ENCODE measurements around the gene HIPK1.
"Not testable (repeated sequence)": the region's sequence is repeated elsewhere in the genome, so short reads cannot be mapped to it uniquely, and the experiment has no call there.

The HIPK1 gene

DNA sequence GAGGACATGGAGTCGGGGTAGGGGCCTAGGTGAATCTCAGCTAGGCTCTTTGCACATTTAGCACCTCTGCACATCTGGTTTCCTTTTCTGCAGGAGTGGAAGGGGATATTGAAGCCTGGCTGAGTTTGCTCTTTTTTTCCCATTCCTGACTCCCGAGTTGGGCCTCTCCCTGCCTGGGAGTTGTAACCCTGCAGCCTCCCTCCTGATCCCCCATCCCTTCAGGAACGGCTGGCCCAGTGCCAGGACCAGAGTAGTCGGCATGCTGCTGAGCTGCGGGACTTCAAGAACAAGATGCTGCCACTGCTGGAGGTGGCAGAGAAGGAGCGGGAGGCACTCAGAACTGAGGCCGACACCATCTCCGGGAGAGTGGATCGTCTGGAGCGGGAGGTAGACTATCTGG, 51.0 kb downstream of the HIPK1 start:
- no peak overlapping the region for H3K4me3 ChIP-seq (ENCODE audit: low read depth, low read length)

DNA sequence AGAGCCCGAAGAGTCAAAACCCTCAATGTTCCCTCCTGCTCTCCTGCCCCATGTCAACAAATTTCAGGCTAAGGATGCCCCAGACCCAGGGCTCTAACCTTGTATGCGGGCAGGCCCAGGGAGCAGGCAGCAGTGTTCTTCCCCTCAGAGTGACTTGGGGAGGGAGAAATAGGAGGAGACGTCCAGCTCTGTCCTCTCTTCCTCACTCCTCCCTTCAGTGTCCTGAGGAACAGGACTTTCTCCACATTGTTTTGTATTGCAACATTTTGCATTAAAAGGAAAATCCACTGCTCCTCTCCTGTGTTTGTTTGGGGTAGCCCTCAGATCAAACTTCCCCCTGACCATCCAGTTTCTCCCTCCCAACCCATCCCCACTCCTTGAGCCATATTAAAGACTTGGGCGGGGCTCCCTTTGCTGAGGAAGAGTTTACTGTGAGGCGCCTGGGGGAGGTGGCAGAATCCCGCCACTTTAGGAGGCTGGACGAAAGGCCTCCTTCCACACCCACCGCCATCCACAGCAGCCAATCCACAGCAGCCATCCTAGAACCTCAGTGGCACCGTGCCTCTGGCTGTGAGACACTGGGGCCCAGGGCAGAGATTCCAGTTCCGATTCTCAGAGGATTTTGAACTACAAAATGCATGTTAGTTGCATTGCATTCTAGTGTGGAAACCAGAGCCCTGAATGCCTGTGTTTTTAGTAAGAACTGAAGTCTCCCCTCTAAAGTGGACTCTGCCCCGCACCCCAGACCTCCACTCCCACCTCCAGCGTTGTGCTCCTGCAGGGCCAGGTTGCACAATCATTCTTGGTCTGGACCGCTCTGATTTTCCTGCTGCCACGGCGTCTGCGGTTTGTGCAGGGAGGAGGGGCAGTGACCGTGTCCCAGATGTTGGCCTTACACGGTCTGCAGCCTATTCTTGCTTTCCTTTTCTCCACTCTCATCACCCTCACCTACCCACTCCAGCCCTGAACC, 53.1 kb downstream of the HIPK1 start:
- H3K4me3 ChIP-seq (ENCODE audit: low read depth, low read length) = no peak overlapping the region

DNA sequence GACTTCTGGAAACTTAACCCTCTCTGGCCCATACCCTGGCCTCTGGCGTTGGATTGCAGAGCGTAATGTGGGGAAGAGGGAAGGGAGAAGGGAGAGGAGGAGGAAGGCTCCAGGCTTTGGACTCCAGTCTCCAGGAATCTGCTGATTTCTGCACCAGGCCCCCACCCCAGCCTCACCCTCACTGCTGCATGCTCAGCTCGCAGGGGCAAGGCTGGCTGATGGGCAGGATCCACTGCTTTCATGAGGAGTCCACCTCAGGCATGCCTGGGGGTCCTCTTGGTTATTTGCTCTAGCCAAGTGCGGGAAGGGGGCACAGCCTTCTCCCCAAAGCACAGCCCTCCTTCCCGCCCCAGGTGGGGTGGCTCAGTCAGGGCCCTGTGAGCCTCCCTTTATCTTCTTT, 53.8 kb downstream of the HIPK1 start:
- H3K4me3 ChIP-seq (ENCODE audit: low read depth, low read length) = no peak overlapping the region

DNA sequence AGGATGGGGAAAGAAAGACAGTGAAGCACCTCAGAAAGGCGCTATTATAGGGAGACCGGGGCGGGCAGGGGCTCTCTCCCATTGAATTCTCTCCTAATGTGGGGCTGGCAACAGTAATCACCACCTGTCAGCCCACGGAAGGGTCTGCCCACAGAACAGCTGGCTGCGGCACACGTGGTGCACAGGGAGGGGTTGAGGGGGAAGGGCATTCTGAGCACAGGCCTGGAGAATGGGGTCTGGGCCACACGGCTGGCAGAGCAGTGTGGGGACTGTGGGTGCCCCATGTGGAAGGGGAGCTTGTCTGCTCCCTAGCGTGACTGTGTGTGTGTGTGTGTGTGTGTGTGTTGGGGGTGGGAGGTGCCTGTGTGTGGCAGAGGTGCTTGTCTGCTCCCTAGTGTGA, 54.3 kb downstream of the HIPK1 start:
- H3K4me3 ChIP-seq (ENCODE audit: low read depth, low read length) = no peak overlapping the region

DNA sequence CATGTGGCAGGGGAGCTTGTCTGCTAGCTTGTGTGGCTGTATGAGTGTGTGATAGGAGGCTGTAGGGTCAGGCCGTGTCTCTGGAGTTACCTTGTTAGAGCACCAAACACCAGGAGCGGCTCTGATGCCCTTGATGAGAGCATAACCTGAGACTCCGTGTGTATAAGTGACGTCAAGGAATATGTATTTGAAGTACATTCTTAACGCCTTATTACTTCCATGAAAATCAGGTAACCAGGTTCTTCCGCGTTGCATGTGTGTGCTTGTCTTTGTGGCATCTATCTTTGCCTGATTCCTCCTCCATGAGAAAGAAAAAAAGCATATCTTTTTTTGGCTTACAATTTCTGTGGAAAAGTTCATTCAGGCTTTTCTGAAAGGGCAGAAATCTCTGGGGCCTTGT, 54.7 kb downstream of the HIPK1 start:
- H3K4me3 ChIP-seq (ENCODE audit: low read depth, low read length) = no peak overlapping the region

DNA sequence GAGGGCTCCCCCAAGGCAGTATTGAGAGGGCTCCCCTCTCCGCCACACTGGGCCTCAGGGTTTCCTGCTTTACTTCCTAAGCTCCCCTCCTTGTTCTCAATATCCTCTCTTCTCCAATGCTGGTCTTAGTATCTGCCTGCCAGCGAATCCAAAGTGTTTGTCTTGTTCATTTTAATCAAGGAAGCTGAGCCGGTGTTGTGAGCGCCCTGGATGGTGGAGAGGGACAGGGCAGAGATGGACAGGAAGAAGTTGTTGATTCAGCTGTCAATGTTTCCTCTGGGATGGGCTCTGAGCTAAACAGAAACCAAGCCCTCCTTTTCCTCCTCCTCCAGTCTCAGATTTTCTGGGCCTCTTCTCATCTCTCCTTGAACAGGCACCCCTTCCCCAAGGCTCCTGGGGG, 55.6 kb downstream of the HIPK1 start:
- no peak overlapping the region for H3K4me3 ChIP-seq (ENCODE audit: low read depth, low read length)

DNA sequence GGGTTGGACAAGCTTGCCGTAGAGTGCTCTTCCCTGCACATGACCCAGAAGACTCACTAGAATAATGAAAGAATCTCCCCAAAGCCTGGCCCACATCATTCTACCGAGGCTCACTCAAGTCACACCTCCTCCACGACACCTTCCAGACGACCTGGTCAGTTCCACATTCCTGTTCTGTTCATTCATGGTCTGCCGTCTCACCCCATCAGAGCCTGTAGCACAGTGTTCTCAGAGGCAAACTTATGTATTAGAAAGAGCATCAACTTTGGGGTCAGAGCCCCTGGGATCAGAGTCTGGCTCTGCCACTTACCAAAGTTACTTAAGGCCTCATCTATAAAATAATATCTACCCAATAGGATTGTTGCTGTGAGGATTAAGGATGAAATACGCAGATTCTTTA, 57.7 kb downstream of the HIPK1 start:
- no peak overlapping the region for H3K4me3 ChIP-seq (ENCODE audit: low read depth, low read length)

DNA sequence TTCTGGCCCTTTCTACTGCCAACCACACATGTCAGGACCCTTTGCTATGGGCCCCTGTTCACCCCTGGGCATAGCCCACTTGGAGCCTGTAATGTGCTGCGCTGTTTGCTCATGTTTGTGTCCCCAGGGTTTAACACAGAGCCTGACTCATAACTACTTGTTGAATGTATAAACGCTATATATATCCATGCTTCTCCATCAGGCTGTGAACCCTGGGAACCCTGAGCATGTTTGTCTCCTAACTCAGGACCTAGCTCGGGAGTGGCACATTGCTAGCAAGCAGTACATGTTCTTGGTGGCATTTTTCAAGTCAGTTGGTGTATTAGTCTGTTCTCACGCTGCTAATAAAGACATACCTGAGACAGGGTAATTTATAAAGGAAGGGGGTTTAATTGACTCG, 58.1 kb downstream of the HIPK1 start:
- H3K4me3 ChIP-seq (ENCODE audit: low read depth, low read length) = no peak overlapping the region

DNA sequence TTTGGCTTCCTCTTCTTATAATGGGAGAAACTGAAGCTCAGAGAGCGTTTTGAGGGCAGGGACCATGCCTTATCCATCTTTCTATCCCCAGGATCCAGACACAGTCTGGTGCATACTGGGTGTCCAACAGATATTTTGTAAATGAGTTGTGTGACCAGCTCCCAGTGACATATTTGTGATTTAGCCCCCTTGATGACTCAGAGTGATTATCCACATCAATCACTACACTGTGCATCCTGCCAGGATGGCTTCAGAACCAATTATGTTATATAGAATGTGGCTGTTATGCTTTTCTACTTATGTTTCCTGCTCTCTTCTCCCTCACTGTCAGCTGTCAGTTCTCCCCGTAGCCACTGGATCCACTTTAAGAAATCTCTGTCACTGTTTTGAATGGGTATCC, 61.4 kb downstream of the HIPK1 start:
- H3K4me3 ChIP-seq (ENCODE audit: low read depth, low read length) = no peak overlapping the region

DNA sequence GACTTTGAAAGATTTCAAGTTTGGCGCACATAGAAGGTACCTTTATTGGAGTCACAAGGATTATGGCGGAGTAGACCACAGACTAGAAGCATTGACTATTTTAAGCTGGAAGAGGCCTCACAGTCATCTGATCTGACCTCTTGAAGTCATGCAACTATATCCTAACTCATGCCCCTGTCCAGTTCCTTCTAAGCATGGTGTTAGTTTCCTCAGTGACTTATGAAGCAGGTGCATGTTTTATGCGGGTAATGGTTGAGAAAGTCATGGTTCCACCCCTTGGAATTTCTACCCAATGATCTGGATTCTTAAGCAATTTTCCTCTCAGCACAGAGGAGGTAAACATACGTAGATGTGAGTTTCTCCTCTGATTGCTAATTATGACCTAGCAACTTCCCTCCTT, 61.8 kb downstream of the HIPK1 start:
- H3K4me3 ChIP-seq (ENCODE audit: low read depth, low read length) = no peak overlapping the region

DNA sequence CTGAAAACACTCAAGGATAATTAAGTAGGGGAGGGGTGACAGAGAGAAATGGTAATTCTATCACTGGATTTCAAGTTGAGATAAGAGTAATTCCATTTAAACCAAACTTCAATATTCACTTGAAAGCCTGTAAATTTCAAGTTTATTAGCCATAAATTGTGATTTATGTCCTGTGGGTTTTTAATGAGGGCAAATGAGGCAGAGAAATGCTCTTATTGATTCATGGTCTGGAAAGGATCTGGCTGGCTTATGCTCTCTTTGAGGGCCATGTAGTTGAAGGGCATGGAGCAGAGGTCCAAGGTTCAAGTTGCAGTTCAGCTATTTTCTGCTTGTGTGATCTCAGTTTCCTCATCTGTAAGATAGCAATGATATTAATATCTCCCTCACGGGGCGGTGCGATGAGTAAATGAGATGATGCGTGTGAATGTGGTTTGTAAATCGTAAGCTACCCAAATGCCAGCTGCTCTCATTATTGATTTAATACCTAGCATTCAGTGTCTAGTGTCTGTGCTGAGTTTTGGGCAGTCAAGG, 62.4 kb downstream of the HIPK1 start:
- H3K4me3 ChIP-seq (ENCODE audit: low read depth, low read length) = no peak overlapping the region

DNA sequence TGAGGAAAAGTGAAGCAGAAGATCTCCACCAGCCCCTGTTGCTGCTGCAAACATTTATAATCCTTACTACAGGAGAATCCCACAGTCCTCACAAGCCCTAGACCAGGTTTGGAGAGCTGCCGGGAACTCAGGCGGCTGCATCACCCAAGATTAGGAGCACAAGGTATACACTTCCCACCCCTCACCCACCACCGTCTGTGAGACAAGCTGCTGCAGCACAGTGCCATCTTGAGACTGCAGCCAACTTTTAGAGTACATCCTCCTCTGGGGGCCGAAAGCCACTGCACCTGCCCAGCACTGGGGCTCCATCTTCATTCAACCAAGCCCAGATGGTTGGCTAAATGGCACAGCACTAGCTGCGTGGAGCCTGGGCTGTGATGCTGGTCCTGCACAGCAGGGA, 63.9 kb downstream of the HIPK1 start:
- no peak overlapping the region for H3K4me3 ChIP-seq (ENCODE audit: low read depth, low read length)

DNA sequence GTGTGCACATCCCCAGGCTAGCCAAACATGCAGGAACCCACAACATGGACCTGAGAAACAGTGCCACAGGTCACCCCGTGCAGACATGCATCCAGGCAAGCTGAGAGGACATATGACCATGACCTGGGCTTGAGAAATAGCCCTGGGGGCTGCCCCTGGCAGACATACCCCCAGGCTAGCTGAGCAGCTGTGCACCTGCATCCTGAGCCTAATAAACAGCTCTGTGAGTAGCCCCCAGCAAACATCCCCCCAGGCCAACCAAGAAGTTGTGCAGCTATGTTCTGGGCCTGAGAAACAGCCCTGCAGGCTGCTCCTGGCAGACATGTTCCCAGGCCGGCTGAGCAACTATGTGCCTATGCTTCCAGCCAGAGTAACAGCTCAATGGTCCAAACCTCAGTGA, 64.6 kb downstream of the HIPK1 start:
- no peak overlapping the region for H3K4me3 ChIP-seq (ENCODE audit: low read depth, low read length)

DNA sequence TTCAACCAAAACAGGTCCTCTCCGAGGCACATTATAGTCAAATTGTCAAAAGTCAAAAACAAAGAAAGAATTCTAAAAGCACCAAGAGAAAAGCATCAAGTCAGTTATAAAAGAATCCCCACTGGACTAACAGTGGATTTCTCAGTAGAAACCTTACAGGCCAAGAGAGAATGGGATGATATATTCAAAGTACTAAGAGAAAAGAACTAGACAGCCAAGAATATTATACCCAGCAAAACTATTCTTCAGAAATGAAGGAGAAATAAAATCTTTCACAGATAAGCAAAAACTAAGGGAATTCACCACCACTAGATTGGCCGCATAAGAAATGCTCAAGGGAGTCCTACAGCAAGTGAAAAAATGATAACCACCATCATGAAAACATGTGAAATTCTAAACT, 66.3 kb downstream of the HIPK1 start:
- H3K4me3 ChIP-seq (ENCODE audit: low read depth, low read length) = no peak overlapping the region

DNA sequence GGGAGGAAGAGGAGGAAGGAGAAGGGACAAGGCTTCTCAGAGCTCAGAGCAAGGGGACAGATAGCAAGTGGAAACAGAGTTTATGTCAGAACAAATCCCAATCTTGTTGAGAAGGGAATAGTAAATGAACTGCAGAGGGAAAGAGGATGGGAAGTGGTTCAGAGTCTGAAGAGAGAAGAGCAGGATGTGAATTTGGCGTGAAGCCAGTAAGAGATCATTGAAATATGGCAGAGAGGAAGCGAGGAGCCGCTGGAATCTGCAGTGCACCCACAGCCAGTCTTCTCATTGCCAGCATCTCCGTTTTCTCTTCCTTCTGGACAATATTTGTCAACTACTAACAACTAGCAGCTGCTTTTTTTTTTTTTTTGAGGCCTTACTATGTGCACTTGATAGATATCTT, 69.2 kb downstream of the HIPK1 start:
- no peak overlapping the region for H3K4me3 ChIP-seq (ENCODE audit: low read depth, low read length)

DNA sequence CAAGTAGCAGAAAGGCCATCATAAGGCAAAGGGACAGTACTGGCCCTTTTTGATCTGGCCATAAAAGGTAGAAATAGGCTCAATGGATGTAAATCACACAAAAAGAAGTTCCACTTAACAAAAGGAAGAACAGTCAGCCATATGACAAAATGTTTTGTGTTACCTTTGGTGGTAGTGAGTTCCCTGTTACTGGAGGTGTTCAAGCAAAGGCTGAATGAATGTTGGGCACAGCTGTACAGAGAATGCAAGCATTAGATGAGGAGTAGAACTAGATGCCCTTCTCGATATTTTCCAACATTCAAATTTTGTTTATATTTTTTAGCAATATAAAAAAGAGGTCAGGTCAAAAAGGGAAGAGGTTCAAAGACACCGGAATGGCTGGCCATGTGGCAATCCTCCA, 70.1 kb downstream of the HIPK1 start:
- H3K4me3 ChIP-seq (ENCODE audit: low read depth, low read length) = no peak overlapping the region

DNA sequence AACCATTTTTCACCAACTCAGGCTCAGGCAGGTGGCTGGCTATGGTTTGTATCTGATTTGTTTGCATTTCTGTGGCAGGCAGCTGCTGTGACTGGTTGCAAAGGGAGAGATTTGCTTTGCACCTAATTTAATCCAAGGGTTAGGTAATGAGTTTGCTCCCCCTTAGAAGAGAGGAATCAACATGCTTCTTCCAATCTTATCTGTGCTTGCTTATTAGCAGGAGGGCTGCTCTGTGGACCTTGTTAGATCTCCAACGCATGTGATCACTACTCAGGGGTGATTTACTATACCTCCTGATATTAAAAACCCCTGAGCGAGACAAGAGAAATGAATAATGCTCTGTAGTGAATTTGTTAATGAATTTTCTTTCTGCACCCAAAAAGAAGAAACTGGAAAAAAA, 70.7 kb downstream of the HIPK1 start:
- no peak overlapping the region for H3K4me3 ChIP-seq (ENCODE audit: low read depth, low read length)

DNA sequence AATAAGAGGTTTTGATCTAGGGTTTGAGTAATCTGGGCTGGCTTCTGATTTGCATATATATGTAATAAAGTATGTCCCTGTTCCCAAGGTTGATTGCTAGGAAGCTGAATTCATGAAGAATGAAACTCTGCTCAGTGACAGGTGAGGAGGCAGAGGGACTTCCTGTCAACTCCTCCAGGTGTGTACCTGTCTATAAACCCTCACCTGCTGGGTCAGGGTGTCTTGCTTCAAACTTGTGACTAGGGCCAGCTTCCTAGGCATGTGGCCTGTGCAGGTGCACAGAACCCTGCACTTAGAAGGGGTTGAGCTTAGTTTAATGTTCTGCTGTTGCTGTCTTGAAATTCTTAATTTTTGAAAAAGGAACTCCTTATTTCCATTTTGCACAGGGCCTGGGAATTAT, 71.3 kb downstream of the HIPK1 start:
- H3K4me3 ChIP-seq (ENCODE audit: low read depth, low read length) = no peak overlapping the region

DNA sequence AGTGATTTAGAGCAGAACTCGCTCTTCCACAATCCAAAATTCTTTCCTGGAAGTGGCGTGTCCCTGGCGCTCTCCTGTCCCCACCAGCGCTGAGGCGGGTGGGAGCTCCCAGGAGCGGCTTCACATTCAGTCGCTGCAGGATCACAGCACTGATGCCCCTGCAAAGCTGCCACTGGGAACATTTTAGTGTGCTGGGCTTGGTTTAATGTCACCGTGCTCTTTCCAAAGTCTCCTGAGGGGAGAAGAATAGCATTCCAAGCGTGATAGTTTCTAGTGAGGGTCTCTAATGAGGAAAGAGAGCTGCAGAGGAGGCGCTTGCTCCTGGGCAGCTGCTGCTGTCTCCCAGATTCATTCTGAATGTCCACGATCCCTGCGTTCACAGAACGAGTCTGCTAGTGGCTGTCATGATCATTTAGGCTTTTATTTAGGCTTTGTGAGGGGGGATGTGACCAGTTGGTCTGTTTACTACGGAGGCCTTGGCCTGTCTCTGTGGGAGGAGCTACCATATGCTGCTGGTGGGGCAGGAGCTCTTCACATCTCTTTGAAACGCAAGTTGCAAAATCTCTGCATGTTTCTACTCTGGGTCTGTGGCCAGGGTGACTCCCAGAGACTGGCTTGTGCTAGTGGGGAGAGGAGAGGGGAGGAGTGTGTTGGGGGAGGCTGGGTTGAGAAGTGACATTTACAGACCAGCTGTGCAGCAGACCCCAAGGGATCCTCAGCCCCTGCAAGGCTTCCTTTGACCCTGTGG, 73.5 kb downstream of the HIPK1 start:
- no peak overlapping the region for H3K4me3 ChIP-seq (ENCODE audit: low read depth, low read length)

DNA sequence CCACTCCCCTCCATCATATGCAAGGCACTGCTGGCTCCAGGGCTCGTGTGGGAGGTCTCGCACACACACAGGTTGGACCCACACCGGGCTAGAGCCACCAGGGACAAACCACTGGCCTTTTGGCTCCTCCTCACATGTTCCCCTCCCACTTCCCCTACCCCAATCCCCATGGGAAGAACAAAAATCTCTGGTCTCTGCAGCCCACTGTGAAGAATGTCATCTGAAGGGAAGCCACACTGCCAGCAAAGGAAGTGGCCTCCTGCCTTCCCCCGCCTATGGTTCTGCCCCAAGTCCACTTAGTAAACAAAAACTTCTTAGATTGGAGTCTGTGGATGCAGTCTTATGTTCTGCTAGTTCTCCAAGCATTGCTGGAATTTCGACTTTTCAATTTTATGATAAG, 74.3 kb downstream of the HIPK1 start:
- H3K4me3 ChIP-seq (ENCODE audit: low read depth, low read length) = no peak overlapping the region

DNA sequence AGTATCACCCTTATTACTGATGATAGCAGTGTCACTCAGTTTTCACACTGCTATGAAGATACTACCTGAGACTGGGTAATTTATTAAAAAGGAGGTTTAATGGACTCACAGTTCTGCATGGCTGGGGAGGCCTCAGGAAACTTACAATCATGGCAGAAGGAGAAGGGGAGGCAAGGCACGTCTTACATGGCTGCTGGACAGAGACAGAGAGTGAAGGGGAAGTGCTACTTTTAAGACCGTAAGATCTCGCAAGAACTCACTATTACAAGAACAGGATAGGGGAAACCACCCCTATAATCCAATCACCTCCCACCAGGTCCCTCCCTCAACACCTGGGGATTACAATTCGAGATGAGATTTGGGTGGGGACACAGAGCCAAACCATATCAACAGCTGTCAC, 77.7 kb downstream of the HIPK1 start:
- H3K4me3 ChIP-seq (ENCODE audit: low read depth, low read length) = not testable (repeated sequence)

DNA sequence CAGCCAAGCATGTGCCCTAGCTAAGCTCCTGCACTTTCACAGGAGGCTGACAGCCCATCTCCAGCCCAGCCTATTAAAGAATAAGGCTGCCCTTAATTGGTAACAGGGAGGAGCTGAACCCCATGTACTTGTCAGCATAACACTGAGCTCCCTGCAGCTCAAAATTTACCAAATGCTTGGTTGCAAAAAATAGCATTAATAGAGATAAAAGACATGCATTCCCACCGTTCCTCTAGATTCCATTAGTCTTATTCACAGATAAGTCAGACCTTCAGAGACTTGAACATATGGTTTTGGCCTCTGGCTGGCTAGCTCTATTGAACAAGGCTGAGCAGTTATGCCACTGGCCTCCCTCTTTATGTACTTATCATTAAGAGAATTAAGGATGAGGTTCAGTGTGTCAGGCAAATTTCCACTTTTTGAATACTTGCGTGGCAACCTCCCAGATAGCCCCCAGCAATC, 79.4 kb downstream of the HIPK1 start:
- no peak overlapping the region for H3K4me3 ChIP-seq (ENCODE audit: low read depth, low read length)

Measured in iPS-11a (cell line).